DMS153 treated with DMSO at 0.1 percent for 48 hours (cell line): ENCODE measurements around the gene NUBPL.
"Not testable (repeated sequence)": the region's sequence is repeated elsewhere in the genome, so short reads cannot be mapped to it uniquely, and the experiment has no call there.

ENCODE experiments used
- DNase-seq: peaks from one replicate; lab custom pipeline; 2025; ENCODE audit not compliant: unreplicated experiment; lab: John Stamatoyannopoulos, UW

The NUBPL gene

DNA sequence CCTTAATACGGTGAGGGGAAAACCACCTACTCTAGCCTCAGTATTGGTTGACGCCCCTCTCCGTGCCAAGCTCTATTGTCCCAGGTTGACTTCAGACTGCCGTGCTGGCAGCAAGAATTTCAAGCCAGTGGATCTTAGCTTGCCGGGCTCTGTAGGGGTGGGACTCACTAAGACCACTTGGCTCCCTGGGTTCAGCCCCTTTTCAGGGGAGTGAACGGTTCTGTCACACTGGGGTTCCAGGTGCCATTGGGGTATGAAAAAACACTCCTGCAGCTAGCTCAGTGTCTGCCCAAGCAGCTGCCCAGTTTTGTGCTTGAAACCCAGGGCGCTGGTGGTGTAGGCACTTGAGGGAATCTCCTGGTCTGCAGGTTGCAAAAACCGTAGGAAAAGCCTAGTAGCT is 107.1 kb downstream of the NUBPL start:
- DNase-seq = no peak

- DNase-seq = no peak
Measured at GRCh38 chr14:31672709-31673108, 111.5 kb downstream of the NUBPL start.

- no peak for DNase-seq
Measured at GRCh38 chr14:31677052-31677451, 115.8 kb downstream of the NUBPL start.

DNA sequence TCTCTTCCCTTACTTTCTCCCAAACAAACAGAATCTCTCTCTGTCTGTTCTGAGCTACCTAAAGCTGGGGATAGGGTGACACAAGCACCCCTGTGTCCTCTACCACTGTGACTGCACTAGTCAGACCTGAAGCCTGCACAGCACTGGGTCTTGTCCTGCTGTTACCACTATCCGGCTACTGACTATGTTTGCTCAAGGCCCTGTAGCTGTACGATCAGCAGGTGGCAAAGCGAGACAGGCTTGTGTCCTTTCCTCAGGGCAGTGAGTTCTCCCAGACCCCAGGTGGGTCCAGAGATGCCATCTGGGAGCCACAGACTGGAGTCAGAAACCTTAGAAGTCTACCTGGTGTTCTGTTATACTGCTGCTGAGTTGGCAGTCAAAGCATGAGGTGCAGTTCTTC is 116.4 kb downstream of the NUBPL start:
- DNase-seq = no peak

DNA sequence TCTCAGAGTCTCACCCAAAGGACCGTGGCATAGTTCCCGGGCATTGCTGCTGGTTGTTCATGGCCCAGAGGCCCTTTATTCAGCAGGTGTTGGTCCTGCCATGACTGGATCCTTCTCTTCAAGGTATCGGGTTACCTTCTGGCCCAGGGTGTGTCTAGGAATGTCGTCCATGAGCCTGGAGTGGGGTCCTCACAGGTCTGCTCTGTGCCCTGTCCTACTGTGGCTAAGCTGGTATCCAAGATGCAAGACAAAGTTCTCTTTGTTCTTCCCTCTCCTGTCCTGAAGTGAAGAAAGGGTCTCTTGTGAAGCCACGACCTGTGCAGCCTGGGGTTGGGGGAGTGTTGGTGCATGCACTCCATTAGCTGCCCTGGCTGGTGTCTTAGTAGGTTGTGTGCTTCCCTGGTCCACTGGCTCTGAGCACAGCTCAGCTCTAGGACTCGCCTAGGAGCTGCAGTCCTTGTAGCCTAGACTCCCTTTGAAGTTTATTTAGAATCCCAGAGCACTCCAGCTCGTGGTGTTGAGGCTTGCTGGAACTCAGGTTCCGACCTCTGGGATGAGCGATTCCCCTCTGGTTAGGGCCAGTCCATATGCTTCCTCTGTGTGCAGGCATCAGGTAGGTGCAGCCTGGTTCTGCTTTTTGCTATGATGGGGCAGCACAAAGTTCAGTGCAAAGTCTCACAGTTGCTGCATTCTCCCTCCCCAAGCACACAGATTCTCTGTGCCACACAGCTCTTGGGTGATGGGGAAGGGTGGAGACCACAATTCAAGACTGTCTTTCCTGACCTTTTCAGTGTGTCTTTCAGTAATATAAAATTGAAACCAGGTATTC is 117.4 kb downstream of the NUBPL start:
- no peak for DNase-seq

GRCh38 chr14:31682768-31683167 is 121.6 kb downstream of the NUBPL start:
- no peak for DNase-seq

DNA sequence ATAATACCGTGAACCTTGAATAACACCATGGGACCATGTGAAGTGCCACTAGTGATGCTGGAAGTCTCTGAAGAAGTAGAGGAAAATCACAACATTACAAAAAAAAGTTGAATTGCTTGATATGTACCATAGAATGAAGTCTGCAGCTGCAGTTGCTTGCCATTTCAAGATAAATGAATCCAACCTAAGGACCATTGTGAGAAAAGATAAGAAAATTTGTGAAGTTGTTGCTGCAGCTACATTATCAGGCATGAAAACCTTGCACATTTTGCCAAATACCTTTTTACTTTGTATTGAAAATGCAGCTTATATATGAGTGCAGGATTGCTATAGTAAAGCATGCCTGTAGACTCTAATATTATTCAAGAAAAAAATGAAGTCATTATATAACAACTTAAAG is 126.5 kb downstream of the NUBPL start:
- DNase-seq = no peak

DNA sequence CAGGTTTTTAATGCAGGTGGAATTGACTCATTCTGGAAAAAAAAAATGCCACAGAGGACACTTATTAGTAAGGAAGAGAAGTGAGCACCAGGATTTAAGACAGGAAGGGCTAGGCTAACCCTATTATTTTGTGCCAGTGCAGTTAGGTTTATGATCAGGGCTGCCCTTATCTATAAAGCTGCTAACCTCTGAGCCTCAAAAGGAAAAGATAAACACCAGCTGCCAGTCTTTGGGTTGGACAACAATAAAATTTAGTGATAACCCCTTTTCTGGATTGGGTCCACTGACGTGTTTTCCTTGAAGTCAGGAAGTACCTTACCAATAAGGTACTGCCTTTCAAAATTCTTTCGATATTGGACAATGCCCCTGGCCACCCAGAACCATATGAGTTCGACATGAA is 128.9 kb downstream of the NUBPL start:
- no peak for DNase-seq

- DNase-seq = no peak
Measured at GRCh38 chr14:31692376-31692781, 131.2 kb downstream of the NUBPL start.

DNA sequence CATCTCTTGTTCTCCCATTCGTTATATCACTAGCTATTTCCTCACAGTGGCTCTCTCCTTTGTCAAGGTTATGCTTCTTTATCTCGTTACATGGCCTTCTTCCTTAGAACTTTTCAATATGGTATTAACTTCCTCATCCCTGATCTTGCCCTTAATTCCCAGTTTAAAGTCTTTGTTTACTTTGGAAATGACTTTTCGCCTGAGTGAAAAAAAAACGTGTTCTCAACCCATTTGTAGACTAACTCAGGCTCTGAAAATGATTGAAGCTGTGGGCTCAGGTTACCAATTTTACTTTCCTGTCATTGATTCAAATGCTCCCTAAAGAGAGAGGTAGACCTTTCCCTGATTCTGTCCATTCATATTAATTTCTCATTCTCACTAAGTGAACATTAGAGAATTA is 135.2 kb downstream of the NUBPL start:
- no peak for DNase-seq

DNA sequence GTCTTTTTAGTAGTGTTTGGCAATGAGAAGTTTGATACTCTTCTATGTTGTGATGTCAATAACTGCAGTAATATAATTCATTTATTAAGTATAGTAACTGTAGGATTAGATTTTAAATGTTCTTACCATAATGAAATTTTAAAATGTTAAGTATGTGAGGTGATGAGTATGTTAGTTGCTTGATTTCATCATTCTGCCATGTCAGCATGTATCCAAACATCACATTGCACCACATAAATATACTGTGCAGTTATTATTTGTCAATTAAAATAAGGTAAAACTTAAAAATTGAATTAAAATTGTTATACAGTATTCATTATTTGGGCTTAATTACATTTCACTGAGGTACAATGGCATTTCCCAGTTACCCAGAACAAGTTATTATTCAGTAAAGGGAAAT is 138.6 kb downstream of the NUBPL start:
- no peak for DNase-seq

DNA sequence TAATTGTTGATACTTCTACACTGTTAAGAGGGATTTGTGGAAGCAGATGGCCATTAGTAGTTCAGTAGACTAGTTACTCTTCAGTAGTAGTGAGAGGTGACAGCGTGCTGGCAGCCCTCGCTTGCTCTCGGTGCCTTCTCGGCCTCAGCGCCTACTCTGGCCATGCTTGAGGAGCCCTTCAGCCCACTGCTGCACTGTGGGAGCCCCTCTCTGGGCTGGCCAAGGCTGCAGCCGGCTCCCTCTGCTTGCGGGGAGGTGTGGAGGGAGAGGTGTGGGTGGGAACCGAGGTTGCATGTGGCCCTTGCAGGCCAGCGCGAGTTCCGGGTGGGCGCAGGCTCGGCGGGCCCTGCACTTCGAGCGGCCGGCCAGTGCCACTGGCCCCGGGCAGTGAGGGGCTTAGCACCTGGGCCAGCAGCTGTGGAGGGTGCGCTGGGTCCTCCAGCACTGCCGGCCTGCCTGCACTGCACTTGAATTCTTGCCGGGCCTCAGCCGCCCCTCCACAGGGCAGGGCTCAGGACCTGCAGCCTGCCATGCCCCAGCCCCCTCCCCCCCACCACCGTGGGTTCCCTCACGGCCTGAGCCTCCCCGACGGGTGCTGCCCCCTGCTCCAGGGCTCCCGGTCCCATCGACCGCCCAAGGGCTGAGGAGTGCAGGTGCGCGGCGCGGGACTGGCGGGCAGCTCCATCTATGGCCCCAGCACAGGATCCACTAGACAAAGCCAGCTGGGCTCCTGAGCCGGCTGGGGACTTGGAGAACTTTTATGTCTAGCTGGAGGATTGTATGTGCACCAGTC is 139.3 kb downstream of the NUBPL start:
- DNase-seq = no peak

GRCh38 chr14:31702130-31702529 is 140.9 kb downstream of the NUBPL start:
- DNase-seq = no peak

GRCh38 chr14:31703056-31703455 is 141.9 kb downstream of the NUBPL start:
- DNase-seq = no peak

DNA sequence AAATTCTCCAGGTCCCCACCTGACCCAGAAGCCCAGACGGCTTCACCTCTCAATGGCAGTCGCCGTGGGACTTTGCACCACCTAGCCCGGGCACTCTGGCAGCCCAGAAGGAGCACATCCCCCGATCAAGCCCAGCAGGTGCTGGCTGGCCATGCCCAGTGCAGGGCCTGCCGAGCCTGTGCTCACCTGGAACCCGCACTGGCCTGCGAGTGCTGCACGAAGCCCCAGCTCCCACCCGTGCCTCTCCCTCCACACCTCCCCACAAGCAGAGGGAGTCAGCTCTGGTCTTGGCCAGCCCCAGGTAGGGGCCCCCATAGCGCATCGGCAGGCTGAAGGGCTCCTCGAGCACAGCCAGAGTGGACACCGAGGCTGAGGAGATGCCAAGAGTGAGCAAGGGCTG is 144.5 kb downstream of the NUBPL start:
- DNase-seq = no peak

DNA sequence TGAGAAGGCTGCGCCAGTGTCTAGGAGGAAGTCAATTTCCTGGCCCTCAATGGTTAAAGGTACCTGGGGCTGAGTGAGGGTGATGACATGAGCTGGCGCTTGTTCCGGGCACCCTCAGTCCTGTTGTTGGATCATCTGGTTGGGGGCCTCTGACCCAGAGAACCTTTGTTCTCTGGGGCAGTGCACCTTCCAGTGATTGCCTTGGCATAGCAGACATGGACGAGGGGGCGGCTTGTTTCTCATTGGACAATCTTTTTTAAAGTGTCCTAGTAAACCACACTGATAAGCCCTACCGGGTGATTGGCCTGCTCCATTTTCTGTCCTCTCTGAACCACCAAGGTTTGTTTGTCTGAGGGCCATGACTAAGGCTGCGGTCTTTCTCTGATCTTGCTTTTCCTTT is 147.5 kb downstream of the NUBPL start:
- DNase-seq = not testable (repeated sequence)

DNA sequence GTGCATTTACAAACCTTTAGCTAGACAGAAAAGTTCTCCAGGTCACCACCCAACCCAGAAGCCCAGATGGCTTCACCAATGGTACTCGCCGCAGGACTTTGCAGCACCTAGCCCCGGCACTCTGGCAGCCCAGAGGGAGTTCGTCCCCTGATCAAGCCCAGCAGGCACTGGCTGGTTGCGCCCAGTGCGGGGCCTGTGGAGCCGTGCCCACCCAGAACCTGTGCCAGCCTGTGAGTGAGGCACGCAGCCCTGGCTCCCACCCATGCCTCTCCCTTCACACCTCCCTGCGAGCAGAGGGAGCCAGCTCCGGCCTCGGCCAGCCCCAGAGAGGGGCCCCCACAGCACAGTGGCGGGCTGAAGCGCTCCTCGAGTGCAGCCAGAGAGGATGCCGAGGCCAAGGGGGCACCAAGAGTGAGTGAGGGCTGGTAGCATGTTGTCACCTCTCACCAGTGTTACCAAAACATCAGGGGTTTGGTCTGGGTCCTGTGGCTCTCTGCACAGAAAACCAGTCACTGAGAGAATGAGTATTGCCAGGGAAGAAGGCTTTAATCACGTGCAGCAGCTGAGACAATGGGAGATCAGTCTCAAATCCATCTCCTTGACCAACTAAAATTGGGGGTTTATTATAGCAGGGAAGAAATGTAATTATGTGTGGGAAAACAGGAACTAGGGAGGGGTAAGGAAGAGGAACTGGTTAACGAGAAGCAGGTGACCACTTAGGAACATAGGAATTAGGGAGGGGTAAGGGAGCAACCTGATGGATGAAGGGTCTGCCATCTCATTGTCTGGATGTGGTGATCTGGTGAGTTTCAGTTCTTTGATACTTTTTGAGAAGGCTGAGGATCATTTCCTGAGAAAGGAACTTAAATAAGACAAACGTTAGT is 151.3 kb downstream of the NUBPL start:
- no peak for DNase-seq

DNA sequence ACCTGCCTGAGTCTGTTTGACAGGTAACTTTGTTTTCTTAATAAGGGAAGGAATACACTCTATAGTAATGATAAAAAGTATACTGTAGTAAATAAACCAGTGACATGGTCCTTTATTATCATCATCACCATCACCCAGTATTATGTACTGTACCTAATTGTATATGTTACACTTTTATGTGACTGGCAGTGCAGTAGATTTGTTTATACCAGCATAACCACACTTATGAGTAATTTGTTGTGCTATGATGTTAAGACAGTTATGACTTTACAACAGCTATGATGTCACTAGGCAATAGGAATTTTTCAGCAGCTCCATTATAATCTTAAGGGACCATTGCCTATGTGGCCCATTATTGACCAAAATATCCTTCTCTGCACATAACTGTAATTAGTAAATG is 155.0 kb downstream of the NUBPL start:
- no peak for DNase-seq

GRCh38 chr14:31717294-31718085 is 156.3 kb downstream of the NUBPL start:
- no peak for DNase-seq

GRCh38 chr14:31718585-31718984 is 157.4 kb downstream of the NUBPL start:
- DNase-seq = no peak

GRCh38 chr14:31718985-31719384 is 157.8 kb downstream of the NUBPL start:
- DNase-seq = no peak
